ENCODE data around the gene FSTL3.
"Not testable (repeated sequence)": the region's sequence is repeated elsewhere in the genome, so short reads cannot be mapped to it uniquely, and the experiment has no call there.

The FSTL3 gene

GRCh38 chr19:676339-677105, at the start of gene FSTL3:
Gene FSTL3, plus strand, starts transcription at chr19:676392. Its CDS starts 32 bp downstream, at chr19:676424.
- no peak for DNase-seq

- not testable (repeated sequence) for DNase-seq
Measured at GRCh38 chr19:626566-626965, 49.6 kb upstream of the FSTL3 start.

GRCh38 chr19:628168-628567, 48.0 kb upstream of the FSTL3 start:
- DNase-seq: no peak

- DNase-seq: not testable (repeated sequence)
Measured at GRCh38 chr19:629515-629914, 46.7 kb upstream of the FSTL3 start.

GRCh38 chr19:629961-630714, 46.1 kb upstream of the FSTL3 start:
- no peak for DNase-seq

- DNase-seq: no peak
Measured at GRCh38 chr19:632579-633067, 43.6 kb upstream of the FSTL3 start.

- peak; percentile 87 for DNase-seq
Measured at GRCh38 chr19:633068-633785, 43.0 kb upstream of the FSTL3 start, which contains the start of gene POLRMT. Gene POLRMT, minus strand, starts transcription at chr19:633537. Its CDS starts 25 bp downstream, at chr19:633512.

- DNase-seq: no peak
Measured at GRCh38 chr19:633786-634639, 42.2 kb upstream of the FSTL3 start.

- no peak for DNase-seq
Measured at GRCh38 chr19:634975-635652, 41.1 kb upstream of the FSTL3 start.

GRCh38 chr19:638906-639252, 37.3 kb upstream of the FSTL3 start:
- no peak for DNase-seq

- no peak for DNase-seq
Measured at GRCh38 chr19:639253-640160, 36.7 kb upstream of the FSTL3 start, which contains the start of gene FGF22. Gene FGF22, plus strand, starts transcription at chr19:639879. Its CDS starts 47 bp downstream, at chr19:639926.

- no peak for DNase-seq
Measured at GRCh38 chr19:640161-640558, 36.0 kb upstream of the FSTL3 start.

GRCh38 chr19:640606-641189, 35.5 kb upstream of the FSTL3 start:
- no peak for DNase-seq

GRCh38 chr19:641702-642101, 34.5 kb upstream of the FSTL3 start:
- DNase-seq: no peak

- DNase-seq: no peak
Measured at GRCh38 chr19:642767-643727, 33.1 kb upstream of the FSTL3 start.

GRCh38 chr19:643736-644135, 32.5 kb upstream of the FSTL3 start:
- DNase-seq: no peak

GRCh38 chr19:644363-644762, 31.8 kb upstream of the FSTL3 start:
- DNase-seq: no peak

GRCh38 chr19:644789-645188, 31.4 kb upstream of the FSTL3 start:
- DNase-seq: no peak

All from NCI-H2081 treated with DMSO at 0.1 percent for 48 hours (cell line).